ENCODE data around the gene AIFM3.

AIFM3 gene

GRCh38 chr22:20995329-20996030 lies 28.4 kb downstream of the AIFM3 start:
- H3K27ac ChIP-seq: no peak overlapping the region
- H3K4me3 ChIP-seq: no peak overlapping the region
- no peak for DNase-seq (ENCODE audit: low spot score)
- TF ChIP-seq, protein P1, sequence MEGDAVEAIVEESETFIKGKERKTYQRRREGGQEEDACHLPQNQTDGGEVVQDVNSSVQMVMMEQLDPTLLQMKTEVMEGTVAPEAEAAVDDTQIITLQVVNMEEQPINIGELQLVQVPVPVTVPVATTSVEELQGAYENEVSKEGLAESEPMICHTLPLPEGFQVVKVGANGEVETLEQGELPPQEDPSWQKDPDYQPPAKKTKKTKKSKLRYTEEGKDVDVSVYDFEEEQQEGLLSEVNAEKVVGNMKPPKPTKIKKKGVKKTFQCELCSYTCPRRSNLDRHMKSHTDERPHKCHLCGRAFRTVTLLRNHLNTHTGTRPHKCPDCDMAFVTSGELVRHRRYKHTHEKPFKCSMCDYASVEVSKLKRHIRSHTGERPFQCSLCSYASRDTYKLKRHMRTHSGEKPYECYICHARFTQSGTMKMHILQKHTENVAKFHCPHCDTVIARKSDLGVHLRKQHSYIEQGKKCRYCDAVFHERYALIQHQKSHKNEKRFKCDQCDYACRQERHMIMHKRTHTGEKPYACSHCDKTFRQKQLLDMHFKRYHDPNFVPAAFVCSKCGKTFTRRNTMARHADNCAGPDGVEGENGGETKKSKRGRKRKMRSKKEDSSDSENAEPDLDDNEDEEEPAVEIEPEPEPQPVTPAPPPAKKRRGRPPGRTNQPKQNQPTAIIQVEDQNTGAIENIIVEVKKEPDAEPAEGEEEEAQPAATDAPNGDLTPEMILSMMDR (IDR thresholded peaks at IDR 0.05): no peak

- Histone ChIP-seq H3K4me3 (no peak overlapping the region), H3K27ac (no peak overlapping the region)
- TF ChIP-seq, protein P1 (IDR thresholded peaks at IDR 0.05): no peak
- DNase-seq (ENCODE audit: low spot score): no peak
Observed at GRCh38 chr22:20996031-20996410, 29.0 kb downstream of the AIFM3 start.

DNA sequence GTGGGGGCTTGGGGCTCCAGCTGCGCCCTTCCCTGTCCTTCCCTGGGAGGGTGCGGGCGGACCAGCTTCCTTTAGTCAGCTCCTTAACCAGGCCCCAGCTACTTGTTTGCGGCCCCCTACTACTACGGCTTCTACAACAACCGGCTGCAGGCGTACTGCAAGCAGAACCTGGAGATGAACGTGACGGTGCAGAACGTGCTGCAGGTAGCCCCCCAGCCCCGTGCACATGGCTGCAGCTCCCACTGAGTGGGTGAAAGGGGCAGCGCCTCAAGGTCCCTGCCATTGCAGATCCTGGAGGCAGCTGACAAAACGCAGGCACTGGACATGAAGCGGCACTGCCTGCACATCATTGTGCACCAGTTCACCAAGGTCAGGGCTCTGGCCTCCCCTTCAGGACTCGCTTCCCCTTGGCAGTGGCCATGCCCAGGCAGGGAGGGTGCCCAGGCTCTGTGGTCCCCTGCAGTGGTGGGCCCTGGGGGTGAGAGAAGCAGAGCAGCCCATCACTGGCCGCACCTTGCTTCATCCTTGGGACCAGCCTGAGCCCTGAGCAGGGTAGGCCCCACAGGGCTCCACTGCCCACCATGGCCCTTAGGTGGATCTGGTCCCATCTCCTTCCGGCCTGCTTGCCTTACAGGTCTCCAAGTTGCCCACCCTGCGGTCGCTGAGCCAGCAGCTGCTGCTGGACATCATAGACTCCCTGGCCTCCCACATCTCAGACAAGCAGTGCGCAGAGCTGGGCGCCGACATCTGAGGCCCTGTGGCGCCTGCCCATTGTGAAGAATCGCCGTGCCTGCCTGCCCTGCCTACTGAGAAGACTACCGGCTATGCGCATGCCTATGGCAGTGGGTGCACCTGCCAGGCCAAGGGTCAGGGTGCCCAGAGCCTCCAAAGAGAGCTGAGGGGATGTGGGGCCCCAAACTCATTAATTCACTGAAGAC lies 29.8 kb downstream of the AIFM3 start:
- TF ChIP-seq, protein P1 (IDR thresholded peaks at IDR 0.05): no peak
- no peak for DNase-seq (ENCODE audit: low spot score)
- Histone ChIP-seq H3K27ac (no peak overlapping the region), H3K4me3 (no peak overlapping the region)

DNA sequence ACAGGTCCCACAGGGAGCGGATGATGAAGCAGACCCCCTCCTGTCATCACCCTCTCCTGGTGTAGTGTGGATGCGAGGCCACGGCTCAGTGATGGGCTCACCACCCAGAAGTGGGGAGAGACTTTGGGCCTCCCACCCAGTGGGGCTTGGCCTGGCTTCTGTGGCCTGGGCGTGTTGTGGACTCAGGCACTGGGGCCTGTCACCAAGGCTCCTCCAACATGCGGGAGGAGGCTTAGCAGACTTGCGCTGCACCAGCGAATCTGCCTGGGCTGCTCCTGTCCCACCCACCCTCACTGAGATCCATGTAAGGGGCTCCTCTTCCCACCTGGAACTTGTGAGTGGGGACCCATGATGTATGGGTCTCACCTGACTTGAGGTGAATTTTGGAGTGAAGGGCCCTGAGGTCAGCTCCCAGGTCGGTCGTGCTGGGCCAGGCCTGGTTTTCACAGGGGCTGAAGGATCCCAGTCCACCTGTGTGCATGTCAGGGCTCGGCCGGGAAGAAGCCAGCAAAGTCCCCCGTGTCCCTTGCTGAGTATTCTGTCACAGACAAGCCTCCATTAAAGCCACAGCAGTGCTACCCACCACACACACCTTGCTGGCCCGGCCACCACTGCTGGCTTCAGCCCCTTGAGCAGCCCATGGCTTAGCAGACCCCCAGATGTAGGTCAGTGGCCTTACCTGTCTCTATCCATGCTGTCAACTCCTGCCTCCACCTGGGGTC lies 30.6 kb downstream of the AIFM3 start:
- no peak overlapping the region for H3K4me3 ChIP-seq
- DNase-seq (ENCODE audit: low spot score): no peak
- TF ChIP-seq, protein P1 (IDR thresholded peaks at IDR 0.05): no peak
- no peak overlapping the region for H3K27ac ChIP-seq

DNA sequence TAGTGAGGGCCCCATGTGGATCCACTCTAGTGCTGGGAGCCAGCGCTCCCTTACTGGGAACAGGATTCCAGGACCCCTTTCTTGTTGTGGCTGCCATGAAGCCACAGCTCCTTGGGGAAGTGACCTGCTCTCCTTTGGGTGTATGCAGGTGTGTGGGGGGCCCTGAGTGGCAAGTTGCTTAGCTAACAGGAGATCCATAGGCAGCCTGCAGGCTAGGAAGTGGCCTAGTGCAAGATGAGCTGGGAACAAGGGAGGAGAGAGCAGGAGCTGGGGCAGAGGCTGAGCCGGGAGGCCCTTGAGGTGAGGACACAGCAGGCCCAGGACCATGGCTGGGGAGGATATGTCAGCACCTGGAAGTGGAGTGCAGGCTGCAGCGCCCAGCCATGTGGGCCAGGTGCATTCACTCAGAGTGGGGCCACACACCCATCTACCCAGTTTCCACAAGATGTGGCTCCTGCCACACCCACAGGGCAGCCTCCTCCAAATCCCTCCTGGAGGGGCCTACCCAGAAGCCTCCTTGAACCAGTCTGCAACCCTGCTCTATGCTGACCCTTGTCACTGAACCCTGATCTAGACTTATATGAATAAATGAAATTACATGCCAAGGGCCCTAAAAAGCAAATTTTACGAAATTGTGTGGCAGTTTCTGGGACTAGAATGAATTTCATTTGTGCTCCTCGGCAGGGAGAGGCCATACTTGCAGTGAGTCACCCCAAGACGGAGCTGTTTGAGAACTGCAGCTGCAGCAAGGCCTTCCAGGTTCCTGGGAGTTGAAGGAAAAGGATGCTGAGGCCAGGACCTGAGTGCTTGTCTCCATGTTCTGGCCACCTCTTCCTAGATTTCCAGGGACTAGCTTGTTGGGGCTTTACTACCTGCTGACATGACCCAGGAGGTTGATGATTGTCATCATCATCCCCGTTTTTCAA lies 31.6 kb downstream of the AIFM3 start:
- no peak for DNase-seq (ENCODE audit: low spot score)
- TF ChIP-seq, protein P1 (IDR thresholded peaks at IDR 0.05): no peak
- Histone ChIP-seq H3K27ac (no peak overlapping the region), H3K4me3 (no peak overlapping the region)
